HG02678 (cell line): ENCODE measurements around the gene C17orf67.
A peak's percentile ranks its signal among the peaks of the same experiment; 100 is the strongest.

Source experiments
- ATAC-seq: cut with Tn5 transposase; IDR thresholded peaks from one replicate; pipeline ENCODE4 v1.9.1; 2021; ENCODE audit warnings: mild to moderate bottlenecking, moderate library complexity; ENCODE audit not compliant: unreplicated experiment

The C17orf67 gene, protein sequence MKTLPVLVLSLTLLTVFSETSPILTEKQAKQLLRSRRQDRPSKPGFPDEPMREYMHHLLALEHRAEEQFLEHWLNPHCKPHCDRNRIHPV

DNA sequence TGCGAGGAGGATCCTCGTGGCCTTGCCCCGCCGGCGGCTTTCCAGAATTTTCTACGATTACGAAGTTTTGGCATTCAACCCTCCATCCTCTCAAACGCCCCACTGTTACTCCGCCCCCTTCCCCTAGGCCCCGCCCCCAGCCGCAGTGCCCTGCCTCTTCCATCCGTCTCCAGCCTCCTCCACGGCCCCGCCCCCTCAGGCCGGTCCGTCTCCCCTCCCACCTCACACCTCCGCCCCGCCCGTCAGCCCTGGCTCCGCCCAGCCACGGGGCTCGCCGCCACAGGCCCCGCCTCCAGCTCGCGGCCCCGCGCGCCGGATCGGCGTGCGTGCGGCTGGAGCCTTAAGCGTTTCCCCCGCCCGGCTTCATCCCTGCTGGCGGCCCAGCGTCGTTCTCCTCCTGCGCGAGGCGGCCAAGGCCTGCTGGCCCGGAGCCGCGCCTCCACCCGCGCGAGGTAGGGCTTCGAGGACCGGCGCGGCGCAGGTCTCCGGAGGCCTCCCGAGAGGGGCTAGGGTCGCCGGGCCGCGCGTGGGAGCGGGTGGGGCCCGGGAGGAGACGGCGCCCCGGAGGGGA is at the start of gene C17orf67, which contains the start of gene DGKE:
Gene C17orf67 (minus strand): TSS at position 112 of the 571 bp plus-strand sequence. CDS start 18,110 bp downstream, outside the sequence.
Gene DGKE (plus strand): TSS at position 343 of the 571 bp plus-strand sequence. CDS start 645 bp downstream, outside the sequence.
- peak; percentile 69 for ATAC-seq

DNA sequence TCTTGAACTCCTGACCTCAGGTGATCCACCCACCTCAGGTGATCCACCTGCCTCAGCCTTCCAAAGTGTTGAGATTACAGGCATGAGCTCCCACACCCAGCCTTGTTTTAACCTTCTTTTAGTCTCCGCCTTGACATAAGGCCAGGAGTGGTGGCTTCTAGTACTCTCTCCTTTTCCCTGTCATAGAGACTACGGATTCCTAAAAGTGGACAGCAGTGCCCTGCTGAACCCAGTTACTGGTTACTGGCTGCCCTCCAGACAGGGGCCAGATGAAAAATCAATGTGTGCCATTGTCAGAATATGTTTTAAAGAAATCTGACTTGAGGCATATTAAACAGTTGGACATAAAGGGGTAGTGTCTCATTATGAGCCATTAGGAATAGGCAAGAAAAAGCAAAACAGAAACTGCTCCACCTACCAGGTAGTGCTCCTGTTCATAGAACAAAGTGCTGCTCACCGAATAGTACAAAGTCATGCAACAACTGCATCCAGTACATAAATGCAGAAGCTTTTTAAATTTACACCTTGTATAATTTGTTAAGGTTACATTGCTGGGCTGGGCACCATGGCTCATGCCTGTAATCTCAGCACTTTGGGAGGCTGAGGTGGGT is 48.1 kb upstream of the C17orf67 start:
- no peak for ATAC-seq

DNA sequence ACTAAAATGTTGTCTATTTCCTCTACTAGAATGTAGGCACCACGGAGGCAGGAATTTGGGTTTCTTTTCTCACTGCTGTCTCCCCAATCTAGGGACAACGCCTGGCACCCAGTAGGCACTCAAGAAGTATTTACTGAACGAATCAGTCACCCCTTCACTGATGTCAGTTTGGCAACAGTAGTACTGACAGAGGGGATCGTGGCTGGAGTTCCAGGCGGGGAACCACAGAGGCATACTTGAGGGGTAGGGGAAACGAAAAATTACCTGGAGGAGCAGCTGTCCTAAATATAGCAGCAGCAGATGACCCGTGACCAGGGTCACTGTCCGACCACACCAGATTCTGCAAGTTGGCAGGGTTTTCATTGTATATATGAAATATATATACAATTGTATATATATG is 46.9 kb upstream of the C17orf67 start:
- no peak for ATAC-seq

DNA sequence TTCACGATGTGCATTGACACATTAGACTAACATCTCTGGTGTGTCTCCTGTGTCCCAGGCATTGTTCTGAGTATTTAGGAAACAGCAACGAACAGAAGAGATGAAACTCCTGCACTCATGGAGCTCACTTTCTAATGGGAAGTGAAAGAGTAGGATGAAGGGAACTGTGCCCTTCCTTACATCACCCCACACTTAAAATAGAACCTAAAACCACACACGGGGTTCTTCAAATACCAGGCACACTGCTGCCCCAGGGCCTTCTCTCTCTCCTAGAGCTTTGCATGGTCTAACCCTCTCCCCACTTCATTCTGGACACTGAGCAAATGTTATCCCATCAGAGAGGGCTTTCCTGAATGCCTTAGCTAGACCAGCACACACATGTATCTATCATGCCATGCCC is 46.4 kb upstream of the C17orf67 start:
- no peak for ATAC-seq

DNA sequence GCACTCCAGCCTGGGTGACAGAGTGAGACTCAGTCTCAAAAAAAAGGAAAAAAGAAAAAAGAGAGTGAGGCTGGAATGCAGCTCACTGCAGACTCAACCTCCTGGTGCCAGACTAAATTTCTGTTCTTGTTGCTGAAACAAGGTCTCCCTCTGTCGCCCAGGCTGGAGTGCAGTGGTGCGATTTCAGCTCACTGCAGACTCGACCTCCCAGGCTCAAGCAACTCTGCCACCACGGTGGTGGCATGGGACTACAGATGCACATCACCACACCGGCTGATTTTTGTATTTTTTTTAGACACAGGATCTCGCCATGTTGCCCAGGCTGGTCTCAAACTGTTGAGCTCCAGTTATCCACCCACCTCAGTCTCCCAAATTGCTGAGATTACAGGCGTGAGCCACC is 45.6 kb upstream of the C17orf67 start:
- no peak for ATAC-seq

DNA sequence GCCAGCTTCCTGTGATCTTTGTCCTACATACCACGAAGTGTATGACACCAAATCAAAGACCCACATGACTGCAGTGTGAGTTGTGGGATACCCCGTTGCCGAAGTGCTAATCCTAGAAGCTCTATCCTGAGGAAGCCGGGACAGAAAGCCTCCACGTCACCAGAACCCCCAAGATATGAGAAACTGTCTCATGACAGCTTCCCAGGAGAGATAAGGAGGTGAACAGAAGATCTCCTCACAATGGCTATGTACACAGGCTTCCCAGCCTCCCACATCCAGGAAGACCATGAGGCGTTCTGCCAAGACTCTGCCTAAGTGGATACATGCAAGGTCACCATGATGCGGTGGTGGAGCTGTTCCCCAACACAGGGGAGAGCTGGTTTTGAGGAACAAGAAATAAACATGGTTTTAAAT is 43.1 kb upstream of the C17orf67 start:
- no peak for ATAC-seq

DNA sequence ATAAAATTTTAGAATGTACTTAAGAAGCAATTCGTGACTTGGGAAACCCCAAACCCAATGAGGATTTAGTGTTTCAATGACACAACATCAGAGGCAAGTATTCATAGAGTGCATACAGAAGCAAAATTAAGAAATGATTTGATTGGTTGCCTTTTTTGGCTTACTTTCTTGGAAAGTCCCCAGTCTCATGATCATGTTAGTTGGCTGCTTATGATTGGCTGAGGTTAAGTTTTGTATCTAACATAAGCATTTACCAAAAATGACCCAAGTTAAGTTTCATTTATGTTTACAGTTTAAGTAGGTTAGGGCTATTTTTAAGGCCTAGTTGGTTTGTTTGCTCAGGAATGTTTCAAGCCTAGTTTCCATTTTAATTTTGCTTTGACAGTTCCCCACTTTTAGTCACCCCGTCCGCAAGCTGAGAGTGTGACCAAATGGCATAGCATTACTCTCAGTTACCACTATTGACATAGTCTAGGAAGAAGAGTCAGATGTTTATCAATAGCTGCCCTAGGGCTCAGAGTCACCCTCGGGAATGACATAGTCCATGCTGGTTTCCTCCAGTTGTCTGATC is 36.4 kb upstream of the C17orf67 start:
- ATAC-seq = no peak

DNA sequence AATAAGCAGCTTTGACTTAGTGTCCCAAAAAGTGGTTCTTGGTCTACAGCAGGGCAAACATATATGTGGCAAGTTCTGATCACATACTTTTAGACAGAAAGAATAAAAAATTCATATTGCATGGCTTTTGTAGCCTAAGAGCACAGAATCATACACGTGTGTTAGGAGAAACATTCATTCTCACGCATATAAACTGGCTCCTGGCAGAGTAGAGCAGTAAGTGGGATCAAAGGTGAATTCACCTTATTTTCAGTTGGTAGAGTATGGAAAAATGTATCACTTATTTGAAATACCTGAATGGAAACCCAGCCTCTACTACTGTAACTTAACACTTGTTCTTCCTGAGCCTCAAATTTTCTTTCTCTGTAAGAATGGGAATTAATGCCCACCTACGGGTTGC is 35.0 kb upstream of the C17orf67 start:
- no peak for ATAC-seq

DNA sequence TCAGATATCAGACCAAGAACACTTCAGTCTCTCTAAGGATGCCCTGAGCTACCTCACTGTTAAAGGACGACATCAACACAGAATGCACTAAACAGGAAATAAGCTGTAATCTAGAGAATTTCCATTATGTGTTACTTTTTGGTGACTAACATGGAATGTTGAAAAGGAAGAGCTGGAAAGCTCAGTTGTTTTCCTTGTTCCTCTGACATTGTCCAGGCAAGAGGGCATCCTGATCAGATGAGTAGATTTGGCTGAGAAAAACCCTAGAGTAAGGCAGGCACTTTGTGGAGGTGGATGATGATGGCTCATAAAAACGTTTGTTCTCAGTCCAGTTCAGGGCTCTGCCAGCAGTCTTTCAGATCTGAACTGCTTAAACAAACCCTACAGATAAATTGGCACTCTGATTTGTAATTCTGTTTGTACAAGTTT is 34.2 kb upstream of the C17orf67 start:
- no peak for ATAC-seq

DNA sequence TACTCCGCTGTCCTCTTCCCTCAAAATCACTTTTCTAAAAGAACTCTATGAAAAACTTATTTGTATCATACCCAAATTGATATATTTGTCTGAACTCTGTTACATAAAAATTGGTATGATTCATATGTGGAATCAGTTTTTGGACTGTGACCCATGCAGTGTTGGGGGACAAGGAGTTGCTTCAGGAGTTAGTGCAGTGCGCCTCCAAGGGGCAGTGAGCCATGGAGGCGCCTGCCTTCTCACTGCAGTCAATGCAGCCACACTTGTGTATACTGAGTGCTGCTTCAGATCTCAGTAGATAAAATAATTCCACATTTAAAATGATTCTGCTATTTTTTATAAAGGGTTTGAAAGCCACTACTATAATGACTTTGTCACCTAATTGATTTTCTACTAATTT is 32.8 kb upstream of the C17orf67 start:
- no peak for ATAC-seq

DNA sequence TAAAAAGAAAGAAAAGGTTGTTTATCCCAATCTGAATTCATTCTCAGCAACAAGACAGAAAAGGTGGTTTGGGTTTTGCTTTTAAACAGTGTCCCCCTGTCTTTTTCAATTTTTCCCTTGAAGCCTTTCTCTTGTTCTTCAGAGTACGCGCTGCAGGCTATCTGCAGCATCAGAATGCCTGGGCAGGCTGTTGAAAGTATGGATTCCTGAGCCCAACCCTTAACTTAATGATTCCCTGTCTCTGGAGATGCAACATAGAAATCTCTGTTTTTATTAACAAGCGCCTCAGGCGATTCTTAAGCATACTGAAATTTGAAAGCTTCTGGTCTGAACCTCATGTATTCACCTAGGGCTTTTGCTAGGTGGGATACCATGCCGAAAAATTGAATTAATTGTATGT is 32.4 kb upstream of the C17orf67 start:
- ATAC-seq = no peak

DNA sequence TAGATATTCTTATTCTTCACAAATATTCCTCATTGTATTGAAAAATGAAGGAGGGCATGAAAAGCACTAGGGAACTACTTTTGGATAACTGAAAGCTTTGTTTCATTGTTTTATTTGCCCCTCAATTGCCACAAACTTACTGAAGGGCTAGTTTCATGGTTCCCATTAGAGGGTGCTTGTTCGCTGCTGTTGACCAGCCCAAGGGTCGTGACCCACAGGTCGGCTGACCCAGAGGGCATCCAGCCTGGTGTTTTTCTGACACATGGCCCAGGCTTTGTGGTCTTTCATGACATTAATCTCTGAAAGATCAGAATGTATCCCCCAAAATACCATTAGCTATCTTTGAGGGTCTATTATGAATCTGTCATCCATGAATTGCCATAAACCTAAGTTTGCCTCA is 30.3 kb upstream of the C17orf67 start:
- no peak for ATAC-seq

DNA sequence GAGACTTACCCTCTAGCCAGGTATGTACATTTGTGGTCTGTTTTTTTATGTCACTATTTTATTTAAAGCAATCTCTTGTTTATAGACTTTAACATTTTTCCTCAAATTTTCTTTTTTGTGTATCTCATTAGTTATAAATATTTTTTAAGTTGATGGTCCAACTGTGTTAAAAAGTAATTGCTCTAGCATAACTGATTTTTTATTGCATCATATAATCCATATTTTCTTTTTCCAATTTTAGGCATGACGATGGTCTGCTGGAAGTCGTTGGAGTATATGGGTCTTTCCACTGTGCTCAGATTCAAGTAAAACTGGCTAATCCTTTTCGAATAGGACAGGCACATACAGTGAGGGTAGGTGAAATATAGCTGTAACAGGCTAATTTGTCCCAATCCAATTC is 28.2 kb upstream of the C17orf67 start:
- ATAC-seq = no peak

DNA sequence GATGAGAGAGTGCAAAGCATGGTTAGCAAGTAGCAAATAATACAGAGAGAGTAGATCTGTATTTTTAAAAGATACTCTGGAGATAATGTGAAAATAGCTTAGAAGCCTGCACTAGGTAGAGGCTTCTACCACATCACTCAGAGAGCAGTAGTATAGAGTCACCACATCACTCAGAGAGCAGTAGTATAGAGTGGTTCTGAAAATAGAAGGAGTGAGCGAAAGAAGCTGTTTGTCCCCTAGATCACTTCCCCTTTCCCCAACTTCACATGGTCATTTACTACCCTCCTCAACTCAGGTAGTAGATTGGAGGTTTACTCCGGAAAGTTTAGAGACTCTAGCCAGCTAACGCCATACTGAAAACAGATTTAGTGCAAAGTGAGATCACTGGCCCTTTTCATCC is 17.3 kb upstream of the C17orf67 start:
- ATAC-seq = no peak

DNA sequence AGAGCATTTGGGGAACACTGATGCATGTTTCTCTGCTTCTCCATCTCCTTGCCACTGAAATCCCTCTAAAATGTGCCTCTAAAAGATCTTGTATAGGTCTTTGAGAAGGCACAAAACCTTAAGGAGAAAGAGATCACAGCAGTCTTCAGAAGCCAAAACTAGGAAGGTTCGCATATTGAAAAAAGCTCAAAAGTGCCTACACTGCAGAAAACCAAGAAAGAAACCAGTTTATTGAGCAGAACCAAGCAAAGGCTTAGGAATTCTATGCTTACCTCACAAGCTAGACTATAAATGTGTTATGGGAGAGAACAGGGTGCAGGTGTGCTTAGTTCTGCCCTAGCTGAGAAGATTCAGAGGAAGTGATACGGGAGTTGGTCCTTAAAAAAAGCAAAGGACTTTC is 16.9 kb upstream of the C17orf67 start:
- no peak for ATAC-seq

DNA sequence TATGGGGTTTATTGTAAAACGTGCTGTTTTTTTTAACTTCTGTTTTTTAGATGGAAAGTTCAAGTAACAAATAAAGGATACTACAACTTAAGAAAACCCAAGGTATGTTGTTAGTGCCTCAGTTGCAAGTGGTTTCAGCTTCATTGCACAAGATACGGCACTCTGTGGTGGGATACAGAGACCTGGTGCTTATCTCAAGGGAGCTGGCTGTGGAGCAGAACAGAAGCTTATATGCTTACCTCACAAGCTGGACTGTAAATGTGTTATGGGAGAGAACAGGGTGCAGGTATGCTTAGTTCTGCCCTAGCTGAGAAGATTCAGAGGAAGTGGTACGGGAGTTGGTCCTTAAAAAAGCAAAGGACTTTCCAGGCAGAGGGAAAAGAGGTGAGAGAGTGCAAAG is 15.4 kb upstream of the C17orf67 start:
- ATAC-seq = no peak

DNA sequence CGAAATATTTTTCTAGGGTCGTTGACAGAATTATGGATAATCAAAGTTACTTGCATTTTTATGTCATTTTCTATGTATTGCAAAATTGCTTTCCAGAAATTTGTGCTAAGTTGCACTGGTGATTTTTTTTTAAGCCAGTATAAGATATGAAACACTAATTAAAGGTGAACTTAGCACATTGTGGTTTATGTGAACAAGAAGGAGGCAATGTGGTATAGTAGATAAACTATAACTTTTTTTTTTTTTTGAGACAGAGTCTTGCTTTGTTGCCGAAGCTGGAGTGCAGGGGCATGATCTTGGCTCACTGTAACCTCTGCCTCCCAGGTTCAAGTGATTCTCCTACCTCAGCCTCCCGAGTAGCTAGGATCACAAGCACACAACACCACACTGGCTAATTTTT is 13.4 kb upstream of the C17orf67 start:
- no peak for ATAC-seq

DNA sequence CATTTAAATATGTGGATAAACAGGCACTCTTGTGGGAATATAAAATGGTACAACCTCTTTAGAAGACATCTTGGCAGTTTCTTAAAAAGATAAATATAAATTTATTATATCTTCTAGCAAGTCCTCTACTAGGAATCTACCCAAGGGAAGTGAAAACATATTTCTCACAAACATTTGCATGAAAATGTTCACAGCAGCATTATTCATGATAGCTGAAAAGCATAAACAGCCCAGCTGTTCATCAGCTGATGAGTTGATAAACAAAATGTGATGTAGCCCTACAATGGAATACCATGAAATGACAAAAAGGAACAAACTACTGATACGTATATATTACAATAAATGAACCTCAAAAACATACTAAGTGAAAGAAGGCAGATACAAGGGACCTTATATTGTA is 12.2 kb upstream of the C17orf67 start:
- ATAC-seq = peak; percentile 53

DNA sequence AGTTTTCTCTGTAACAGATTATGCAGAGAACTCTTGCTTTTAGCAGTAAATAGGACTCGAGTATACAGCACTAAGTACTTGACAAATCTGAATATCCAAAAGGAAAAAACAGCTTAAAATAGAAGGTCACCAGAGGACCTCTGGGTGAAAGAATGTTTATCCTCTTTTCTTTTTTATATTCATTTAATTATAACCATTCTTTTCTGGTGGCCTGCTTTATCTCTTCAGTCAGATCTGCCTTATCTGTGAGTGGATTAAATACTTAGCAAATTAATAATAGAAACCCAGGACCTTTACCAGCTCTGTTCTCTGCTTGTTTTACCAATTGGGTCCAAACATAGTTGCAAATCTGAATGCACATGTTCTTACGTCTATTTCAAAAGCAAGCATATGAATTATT is 8.9 kb upstream of the C17orf67 start:
- ATAC-seq = no peak

DNA sequence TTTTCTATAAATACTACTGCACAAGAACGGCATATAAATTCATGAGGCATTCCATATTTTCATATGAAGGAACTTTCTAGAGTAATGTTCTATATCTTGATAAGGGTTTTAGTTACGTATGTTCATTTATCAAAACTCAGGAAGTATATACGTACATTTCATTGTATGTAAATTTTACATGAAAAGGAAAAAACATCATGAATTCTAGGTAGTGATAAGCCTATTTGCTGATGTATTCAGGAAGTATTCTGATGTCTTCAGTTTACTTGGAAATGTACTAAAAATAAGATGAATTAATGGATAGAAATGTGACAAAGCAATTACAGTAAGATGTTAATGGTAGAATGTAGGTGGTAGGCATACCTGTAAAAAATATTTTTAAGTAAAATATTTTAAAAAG is 5.0 kb upstream of the C17orf67 start:
- ATAC-seq = no peak

DNA sequence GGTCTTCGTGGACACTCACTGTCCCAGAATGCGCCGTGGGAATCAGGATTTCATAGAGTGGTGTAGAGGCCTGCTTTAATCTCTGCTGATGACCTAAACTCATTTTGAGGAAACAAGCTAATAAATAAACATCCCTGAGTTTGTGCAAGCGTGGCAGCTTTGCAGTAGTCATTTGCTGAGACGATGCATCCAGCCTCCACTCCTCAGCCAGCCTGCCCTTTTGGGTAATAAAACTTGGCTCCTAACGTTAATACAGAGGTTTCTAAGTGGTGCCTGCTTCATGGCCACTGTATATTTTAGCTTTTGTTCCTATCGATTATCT is 1.5 kb upstream of the C17orf67 start:
- ATAC-seq = no peak
